Activated CD4-positive, alpha-beta T cell treated with anti-CD3 and anti-CD28 coated beads, Interleukin-2, amount 50 U/mL, for 48 hours (primary cell): ENCODE results near the gene OR10P1.
"Not testable (repeated sequence)": the region's sequence is repeated elsewhere in the genome, so short reads cannot be mapped to it uniquely, and the experiment has no call there.

ENCODE experiments used
- DNase-seq, 2 experiments: peaks; one replicate each; pipeline ENCODE4 v3.0.0-alpha.2; 2020

The OR10P1 gene, protein sequence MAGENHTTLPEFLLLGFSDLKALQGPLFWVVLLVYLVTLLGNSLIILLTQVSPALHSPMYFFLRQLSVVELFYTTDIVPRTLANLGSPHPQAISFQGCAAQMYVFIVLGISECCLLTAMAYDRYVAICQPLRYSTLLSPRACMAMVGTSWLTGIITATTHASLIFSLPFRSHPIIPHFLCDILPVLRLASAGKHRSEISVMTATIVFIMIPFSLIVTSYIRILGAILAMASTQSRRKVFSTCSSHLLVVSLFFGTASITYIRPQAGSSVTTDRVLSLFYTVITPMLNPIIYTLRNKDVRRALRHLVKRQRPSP

DNA sequence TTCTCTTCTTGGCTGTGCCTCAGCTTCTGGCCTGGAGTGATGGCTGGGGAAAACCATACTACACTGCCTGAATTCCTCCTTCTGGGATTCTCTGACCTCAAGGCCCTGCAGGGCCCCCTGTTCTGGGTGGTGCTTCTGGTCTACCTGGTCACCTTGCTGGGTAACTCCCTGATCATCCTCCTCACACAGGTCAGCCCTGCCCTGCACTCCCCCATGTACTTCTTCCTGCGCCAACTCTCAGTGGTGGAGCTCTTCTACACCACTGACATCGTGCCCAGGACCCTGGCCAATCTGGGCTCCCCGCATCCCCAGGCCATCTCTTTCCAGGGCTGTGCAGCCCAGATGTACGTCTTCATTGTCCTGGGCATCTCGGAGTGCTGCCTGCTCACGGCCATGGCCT is at the start of gene OR10P1:
Gene OR10P1, plus strand, starts transcription at position 40 of the 400 bp plus-strand sequence. Its CDS starts 0 bp downstream, at position 40.
- no peak for DNase-seq

GRCh38 chr12:55590152-55590551 is 46.5 kb upstream of the OR10P1 start:
- DNase-seq: not testable (repeated sequence)

DNA sequence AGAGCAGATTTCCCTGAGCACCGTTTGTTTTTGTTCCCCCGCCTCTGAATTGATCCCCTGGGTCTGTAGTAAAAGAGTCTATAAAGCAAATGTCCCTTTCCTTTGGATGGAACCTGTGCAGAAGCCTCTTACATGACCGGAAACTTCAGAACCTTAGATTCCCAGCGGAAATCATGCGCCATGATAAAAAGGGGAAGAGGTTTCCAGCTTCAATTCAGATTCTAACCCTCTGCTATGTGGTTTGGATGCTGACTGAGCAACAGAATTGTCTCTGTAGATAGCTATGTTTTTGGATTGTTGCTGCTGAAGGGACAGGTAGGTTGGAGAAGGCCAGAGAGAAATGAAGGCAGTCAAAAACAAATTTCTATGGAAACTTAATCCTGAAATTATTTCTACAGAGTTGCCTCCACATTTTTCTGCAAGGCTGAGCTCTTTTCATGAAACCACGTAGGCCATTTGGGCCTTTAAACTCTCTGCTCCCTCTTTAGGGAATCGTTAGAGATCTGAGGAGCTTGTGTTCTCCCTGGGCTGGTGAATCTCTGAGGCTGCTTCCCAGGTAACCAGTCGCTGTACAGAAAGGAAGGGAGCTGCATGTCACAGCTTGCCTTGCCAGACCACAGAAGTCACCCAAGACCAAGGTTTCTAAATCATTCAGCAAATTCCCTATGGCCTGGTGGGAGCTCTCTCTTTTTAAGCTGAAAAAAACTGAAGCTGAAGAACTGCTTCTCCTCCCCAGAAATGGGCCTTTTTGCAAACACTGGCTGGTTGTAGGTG is 28.7 kb upstream of the OR10P1 start:
- no peak for DNase-seq

DNA sequence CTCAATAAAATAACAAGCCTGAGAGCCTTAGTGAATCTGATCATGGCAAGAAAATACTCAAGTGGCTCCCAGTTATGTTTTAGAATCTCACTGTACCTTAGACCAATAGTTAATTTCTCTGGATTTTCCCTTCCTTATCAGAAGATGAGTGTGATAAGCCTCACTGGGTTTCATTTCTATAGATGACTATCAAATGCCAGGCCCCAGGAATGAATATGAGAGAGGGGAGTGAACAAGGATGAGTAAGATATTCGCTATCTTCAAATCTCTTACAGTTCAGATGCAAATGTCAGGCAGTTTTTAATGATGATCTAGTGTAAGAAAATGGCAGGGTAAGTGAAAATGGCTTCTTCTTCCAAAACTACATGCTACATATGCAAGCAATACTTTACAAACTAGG is 26.1 kb upstream of the OR10P1 start:
- no peak for DNase-seq

- no peak for DNase-seq
Observed at GRCh38 chr12:55612646-55613045, 24.0 kb upstream of the OR10P1 start.

DNA sequence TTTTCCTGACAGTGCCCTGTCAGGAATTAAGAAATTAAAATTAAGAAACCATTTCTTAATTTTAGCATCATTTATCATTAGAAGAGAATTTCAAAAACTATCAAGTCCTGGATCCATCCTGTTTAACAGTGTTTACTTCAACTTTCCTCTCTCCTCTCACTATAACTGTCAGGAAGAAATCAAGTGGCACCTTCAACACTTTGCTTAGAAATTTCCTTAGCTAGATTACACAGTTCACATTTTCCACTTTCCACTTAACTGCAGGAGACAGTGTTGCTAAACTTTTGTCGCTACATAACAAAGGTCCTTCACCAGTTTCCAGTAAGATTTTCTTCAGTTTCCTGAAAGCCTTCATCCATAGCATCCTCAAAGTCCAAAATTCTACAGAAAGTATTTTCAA is 21.9 kb upstream of the OR10P1 start:
- DNase-seq: no peak

DNA sequence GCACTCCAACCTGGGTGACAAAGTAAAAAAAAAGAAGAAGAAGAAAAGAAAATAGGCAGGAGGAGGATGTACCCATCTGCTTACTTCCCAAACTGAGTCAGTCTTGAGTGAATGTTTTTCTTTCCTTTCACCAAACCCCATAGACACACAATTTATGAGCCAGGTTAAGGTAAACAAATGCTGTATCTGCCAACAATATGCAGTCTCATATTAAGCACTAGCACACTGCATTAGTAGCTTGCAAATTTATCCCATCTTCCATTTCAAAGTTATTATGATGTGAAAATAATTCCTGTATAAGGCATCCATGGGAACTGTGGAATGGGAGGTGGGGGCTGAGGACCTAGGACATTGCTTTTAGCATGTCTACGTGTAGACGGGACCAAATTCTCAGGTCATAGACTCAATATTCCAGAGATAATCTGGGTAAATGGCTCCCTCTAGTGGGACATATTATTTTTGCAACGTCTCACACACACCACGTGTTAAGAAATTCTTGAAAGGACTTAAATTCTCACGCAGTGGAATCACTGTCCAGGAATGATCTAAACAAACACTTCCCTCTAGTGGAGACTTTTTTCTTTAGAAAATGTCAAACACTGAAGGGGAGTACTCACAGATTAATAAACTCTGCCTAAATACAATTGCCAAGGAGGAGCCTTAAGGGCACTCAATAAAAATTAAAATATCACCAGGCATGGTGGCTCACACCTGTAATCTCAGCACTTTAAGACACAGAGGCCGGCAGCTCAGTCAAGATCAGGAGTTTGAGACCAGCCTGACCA is 17.1 kb upstream of the OR10P1 start:
- DNase-seq: peak; percentile 14 to 19

DNA sequence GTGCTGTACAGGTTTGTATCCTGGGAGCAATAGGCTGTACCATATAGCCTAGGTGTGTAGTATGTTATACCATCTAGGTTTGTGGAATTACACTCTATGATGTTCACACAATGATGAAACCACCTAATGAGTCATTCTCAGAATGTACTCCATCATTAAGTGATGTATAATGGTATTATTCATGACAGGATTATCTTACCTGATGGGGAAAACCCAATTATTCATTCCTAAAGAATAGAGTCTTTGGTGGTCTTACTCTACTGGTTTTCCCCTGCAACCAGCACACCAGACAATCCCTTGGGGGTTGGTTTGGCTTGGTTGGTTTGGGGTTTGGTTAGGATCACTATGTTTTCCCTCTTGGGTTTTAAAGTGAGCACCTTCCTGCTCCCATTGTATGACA is 12.6 kb upstream of the OR10P1 start:
- peak; percentile 35 to 47 for DNase-seq

GRCh38 chr12:55626154-55626553 is 10.5 kb upstream of the OR10P1 start:
- DNase-seq: no peak

DNA sequence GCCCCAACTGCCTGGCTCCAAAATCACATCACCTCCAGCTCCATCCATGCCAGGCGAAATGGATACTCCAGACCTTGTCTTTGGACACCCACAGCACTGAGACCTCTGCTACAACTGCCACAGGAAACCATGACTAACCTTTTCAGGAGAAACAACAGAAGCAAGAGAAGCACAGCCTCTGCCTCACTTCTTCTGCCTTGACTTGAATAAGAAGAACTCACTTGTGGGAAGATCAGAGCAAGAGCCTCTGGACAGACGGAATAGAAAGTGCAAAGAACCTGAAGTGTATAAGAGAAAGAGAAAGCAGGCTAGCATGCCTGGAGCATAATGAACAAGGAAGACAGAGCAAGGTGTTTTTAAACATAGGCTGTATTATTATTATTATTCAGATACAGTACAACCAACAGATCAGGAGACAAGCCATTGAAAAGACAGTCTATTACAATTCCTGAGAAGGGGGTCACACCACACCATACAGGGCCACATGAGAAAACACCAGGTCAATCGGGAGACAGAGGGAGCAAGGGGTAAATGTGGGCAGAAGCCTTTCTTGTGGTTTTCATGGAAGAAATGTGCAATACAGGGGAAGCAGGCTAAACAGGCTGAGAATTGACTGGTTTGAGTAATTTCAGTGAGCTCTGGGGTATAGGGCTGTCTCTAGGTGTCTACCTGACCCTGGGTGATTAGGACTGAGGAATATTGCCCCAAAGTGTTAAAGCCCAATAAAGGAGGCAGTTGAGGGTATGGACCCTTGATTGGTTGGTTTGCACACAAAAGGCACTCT is 7.4 kb upstream of the OR10P1 start:
- DNase-seq: no peak

GRCh38 chr12:55631056-55631455 is 5.6 kb upstream of the OR10P1 start:
- no peak for DNase-seq

DNA sequence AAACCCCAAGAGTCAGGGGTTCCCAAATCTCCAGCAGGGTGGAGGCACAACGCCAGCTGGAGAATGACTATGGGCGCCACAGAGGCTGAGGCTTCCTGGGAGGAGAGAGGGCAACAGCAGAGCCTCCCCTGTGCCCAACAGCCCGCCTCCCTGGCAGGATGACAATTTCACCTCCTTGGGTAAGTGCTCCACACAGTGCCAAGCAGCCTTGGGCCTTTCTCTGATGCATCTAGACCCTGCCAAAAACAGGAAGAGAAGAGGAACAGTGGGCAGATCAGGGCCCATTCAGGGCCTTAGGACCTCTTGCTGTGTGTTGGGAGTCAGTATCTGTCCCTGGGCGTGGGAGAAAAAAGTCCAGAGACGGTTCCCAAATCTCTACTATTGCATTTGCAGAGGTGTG is 5.0 kb upstream of the OR10P1 start:
- no peak for DNase-seq

DNA sequence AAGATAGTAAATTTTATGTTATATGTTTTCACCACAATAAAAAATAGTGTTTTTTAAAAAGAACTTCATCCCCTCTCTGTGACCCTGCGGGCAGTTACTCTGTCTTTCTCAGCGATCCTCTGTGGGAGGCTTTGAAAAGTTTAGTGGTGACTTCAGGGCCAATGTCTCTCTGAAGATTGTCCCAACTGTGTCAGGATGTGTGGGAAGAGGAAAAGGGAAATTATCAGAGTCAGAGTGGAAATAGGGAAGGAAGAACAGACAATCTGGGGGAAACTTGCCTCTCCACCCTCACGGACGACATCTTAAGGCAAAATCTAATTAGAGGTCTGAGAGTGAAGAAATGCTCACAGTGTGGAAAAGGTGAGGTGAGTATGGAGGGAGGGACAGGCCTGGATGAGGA is 3.5 kb upstream of the OR10P1 start:
- DNase-seq: no peak

- no peak for DNase-seq
Observed at GRCh38 chr12:55636116-55636655, 506 bp upstream of the OR10P1 start.

DNA sequence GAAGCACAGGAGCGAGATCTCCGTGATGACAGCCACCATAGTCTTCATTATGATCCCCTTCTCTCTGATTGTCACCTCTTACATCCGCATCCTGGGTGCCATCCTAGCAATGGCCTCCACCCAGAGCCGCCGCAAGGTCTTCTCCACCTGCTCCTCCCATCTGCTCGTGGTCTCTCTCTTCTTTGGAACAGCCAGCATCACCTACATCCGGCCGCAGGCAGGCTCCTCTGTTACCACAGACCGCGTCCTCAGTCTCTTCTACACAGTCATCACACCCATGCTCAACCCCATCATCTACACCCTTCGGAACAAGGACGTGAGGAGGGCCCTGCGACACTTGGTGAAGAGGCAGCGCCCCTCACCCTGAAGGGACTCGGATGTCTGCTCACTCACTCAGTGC is 775 bp downstream of the OR10P1 start:
- peak in 1 of 2 experiments; percentile 41 for DNase-seq

DNA sequence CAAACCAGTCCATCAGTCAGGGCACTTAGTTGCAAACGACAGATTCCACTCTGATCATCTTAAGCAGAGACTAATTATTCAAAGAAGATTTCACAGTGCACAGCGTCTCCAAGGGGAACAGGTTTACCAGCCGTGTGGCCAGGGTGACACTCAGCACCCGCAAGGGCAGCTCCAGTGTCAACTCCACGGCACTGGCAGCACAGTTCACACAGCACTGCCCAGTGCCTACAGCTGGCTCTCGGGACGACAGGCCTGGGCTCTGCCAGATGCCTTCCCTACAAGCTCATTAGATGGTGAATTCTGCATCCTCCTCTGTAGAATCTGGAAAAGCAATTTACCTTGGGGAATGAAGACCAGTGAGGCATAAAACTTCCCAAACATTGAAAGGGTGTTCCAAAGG is 4.9 kb downstream of the OR10P1 start:
- no peak for DNase-seq

DNA sequence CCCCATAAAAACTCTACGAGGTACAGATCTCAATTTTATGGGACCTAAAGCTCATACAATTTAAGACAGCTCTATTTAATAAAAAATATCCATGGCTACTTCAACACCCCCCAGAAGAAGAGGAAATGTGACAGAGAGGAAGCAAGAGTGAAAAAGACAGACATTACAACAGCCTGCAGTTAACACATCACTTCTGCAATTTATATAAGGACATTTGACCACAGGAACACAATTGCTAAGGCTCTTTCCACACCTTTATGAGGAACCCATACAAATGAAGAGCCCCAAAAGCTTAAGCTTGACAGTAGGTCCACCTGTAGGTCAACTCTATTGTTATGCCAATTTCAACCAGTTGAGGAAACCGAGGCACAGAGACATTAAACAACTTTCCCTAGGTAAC is 5.6 kb downstream of the OR10P1 start:
- no peak for DNase-seq

DNA sequence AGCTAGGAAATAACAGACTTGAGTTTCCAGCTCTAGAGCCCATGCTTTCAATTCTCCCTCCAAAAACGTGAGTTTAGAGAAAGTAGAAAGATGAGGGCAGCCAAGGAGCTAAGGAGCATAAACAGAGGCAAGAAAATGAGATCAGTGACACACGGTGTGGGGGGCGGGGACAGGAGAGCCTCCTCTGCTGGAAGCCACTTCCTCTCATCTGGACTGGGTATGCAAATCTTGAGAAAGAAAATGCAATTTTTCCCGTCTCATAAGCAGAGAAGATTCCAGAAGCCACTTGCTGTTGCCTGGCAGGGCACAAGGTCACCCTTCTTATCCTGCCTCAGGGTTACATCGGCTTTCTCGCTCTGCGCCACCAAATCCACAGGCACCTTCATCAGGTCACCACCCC is 6.0 kb downstream of the OR10P1 start:
- DNase-seq: peak; percentile 31 to 51

GRCh38 chr12:55644591-55644990 is 7.9 kb downstream of the OR10P1 start:
- no peak for DNase-seq

- no peak for DNase-seq
Observed at GRCh38 chr12:55647027-55647426, 10.3 kb downstream of the OR10P1 start.

GRCh38 chr12:55650620-55651298 is 14.1 kb downstream of the OR10P1 start:
- not testable (repeated sequence) for DNase-seq

GRCh38 chr12:55651299-55651683 is 14.6 kb downstream of the OR10P1 start:
- DNase-seq: no peak
